Left ventricle myocardium inferior (tissue), 1 donor: ENCODE measurements around the gene ANKMY1. TPM values are rescaled to one million over a fixed set of nuclear protein-coding genes. Genes with fewer than 3 reads are reported as not detected.

Experiments used
- DNase-seq: peaks from one replicate; pipeline ENCODE4 v3.0.0-alpha.2; 2020
- H3K27ac ChIP-seq: fragments of 200-600 bp; replicated peaks from 2 replicates; pipeline ENCODE4 v1.8.0; 2021
- H3K27me3 ChIP-seq: fragments of 200-600 bp; 2 replicates; pipeline ENCODE4 v1.8.0; 2021; ENCODE audit warnings: low read depth
- H3K36me3 ChIP-seq: fragments of 200-600 bp; 2 replicates; pipeline ENCODE4 v1.8.0; 2021
- H3K4me1 ChIP-seq: fragments of 200-600 bp; 2 replicates; pipeline ENCODE4 v1.8.0; 2021
- H3K4me3 ChIP-seq: fragments of 200-600 bp; 2 replicates; pipeline ENCODE4 v1.8.0; 2021; ENCODE audit warnings: mild to moderate bottlenecking, moderate library complexity
- H3K9me3 ChIP-seq: fragments of 200-600 bp; replicated peaks from 2 replicates; pipeline ENCODE4 v1.8.0; 2021
- intact Hi-C: fragments of 100-400 bp; cut with micrococcal nuclease; formaldehyde crosslinking; loops from one replicate; pipeline ENCODE4 v1.11.0; 2022
- long read RNA-seq: library from polyadenylated mRNA; unstranded; transcript quantifications from one replicate; pipeline ENCODE4 v2.0.0, GENCODE V29; 2021
- total RNA-seq: library from RNA; stranded (reverse); fragmentation: NEBNext Ultra II Directional; extraction: Animal tissue kit (Norgen Biotek cat#: 25700); gene quantifications from one replicate; pipeline ENCODE4 v1.2.1, GENCODE V29; 2021
- TF ChIP-seq, protein P1 (sequence below): fragments of 200-600 bp; IDR thresholded peaks from 2 replicates; pipeline ENCODE4 v1.8.0; 2021; ENCODE audit warnings: antibody characterized with exemption, mild to moderate bottlenecking, borderline replicate concordance
- donor health status: DM: no; HTN: yes; CAD: no; lungs with severe emphysema.

The ANKMY1 gene, protein sequence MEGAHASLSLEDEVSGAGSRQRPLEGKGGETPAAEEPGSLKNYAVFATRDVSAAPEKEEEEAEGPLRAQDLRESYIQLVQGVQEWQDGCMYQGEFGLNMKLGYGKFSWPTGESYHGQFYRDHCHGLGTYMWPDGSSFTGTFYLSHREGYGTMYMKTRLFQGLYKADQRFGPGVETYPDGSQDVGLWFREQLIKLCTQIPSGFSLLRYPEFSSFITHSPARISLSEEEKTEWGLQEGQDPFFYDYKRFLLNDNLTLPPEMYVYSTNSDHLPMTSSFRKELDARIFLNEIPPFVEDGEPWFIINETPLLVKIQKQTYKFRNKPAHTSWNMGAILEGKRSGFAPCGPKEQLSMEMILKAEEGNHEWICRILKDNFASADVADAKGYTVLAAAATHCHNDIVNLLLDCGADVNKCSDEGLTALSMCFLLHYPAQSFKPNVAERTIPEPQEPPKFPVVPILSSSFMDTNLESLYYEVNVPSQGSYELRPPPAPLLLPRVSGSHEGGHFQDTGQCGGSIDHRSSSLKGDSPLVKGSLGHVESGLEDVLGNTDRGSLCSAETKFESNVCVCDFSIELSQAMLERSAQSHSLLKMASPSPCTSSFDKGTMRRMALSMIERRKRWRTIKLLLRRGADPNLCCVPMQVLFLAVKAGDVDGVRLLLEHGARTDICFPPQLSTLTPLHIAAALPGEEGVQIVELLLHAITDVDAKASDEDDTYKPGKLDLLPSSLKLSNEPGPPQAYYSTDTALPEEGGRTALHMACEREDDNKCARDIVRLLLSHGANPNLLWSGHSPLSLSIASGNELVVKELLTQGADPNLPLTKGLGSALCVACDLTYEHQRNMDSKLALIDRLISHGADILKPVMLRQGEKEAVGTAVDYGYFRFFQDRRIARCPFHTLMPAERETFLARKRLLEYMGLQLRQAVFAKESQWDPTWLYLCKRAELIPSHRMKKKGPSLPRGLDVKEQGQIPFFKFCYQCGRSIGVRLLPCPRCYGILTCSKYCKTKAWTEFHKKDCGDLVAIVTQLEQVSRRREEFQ
- total RNA-seq, result 4.0 TPM
- long read RNA-seq, partial matches to known transcripts, result 0 of 9 reads
- long read RNA-seq, other reads (novel, unspliced or antisense), result 8 of 9 reads

DNA sequence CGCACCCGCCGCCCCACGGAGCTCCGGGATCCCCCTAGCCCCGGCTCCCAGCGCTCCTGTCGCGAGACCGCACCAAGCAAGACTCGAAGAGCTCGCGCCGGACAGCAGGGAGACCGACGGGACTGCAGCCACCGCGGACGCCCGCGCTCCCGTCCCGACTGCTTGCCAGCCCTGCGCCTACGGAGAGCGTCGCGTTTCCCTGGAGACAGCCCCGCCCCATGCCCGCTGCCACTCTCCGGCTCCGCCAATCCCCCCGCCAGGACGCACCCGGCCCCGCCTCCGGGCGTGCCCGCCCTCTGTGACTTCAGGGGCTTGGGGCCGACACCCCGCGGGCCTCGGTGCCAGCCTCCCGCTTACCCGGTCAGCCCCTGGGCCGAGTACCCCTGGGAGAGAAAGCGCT lies at the start of gene ANKMY1:
Gene ANKMY1, minus strand, starts transcription at position 181 of the 400 bp plus-strand sequence. CDS start 653 bp downstream, outside the sequence.
- H3K27me3 ChIP-seq, result no peaks in the 10 kb centered on the region
- DNase-seq, result peak; percentile 69
- intact Hi-C loops, result no loop called here
- no peaks in the 10 kb centered on the region for H3K9me3 ChIP-seq
- peak within 1 kb of the TSS; percentile 64 for H3K4me3 ChIP-seq
- H3K27ac ChIP-seq, result no peak within 1 kb of the TSS
- TF ChIP-seq, protein P1, sequence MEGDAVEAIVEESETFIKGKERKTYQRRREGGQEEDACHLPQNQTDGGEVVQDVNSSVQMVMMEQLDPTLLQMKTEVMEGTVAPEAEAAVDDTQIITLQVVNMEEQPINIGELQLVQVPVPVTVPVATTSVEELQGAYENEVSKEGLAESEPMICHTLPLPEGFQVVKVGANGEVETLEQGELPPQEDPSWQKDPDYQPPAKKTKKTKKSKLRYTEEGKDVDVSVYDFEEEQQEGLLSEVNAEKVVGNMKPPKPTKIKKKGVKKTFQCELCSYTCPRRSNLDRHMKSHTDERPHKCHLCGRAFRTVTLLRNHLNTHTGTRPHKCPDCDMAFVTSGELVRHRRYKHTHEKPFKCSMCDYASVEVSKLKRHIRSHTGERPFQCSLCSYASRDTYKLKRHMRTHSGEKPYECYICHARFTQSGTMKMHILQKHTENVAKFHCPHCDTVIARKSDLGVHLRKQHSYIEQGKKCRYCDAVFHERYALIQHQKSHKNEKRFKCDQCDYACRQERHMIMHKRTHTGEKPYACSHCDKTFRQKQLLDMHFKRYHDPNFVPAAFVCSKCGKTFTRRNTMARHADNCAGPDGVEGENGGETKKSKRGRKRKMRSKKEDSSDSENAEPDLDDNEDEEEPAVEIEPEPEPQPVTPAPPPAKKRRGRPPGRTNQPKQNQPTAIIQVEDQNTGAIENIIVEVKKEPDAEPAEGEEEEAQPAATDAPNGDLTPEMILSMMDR, result no peak
- H3K4me1 ChIP-seq, result peaks cover 66% of the 10 kb centered on the region
- H3K36me3 ChIP-seq, result peaks cover 17% of the 10 kb centered on the region

GRCh38 chr2:240605867-240606743 lies 48.3 kb upstream of the ANKMY1 start:
- Histone ChIP-seq H3K27ac (no peak overlapping the region), H3K4me1 (peaks cover 15% of the 10 kb centered on the region), H3K27me3 (no peaks in the 10 kb centered on the region), H3K36me3 (no peaks in the 10 kb centered on the region), H3K9me3 (no peaks in the 10 kb centered on the region), H3K4me3 (no peak overlapping the region)
- no peak for DNase-seq
- intact Hi-C loops, result no loop called here
- TF ChIP-seq, protein P1, result no peak

GRCh38 chr2:240604939-240605716 lies 47.3 kb upstream of the ANKMY1 start:
- TF ChIP-seq, protein P1, result no peak
- intact Hi-C loops, result no loop called here
- no peak overlapping the region for H3K27ac ChIP-seq
- DNase-seq, result no peak
- peaks cover 15% of the 10 kb centered on the region for H3K4me1 ChIP-seq
- H3K36me3 ChIP-seq, result peaks cover 4% of the 10 kb centered on the region
- no peaks in the 10 kb centered on the region for H3K27me3 ChIP-seq
- H3K9me3 ChIP-seq, result no peaks in the 10 kb centered on the region
- H3K4me3 ChIP-seq, result no peak overlapping the region

DNA sequence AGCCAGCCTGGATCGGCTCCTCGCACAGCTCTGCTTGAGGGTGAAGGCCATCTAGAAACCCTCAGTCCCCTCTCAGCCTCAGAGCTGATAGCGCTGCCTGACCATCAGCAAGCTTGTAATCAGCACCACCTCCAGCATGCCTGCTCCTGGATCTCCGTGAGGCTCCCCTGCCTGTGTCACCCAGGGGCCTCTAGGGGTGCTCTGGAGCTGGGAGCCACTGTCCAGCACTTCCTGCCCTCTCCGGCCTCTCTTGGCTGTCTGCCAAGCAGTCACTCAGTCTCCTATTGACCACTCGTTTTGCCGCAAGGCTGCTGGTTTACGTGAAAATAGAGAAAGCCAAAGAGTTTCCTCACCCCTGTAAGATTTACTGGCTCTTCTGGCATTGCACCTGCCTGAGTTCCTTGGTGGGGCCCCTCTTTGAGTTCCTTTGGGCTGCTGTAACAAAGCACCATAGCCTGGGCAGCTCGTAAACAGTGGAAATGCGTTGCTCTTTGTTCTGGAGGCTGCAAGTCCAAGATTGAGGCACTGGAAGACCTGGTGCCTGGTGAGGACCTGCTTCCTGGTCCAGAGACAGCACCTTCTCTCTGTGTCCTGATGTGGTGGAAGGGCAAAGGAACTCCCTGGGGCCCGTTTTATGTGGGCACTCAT lies 46.6 kb upstream of the ANKMY1 start:
- H3K4me1 ChIP-seq, result peaks cover 15% of the 10 kb centered on the region
- peaks cover 4% of the 10 kb centered on the region for H3K36me3 ChIP-seq
- no peaks in the 10 kb centered on the region for H3K9me3 ChIP-seq
- H3K4me3 ChIP-seq, result no peak overlapping the region
- DNase-seq, result peak; percentile 74
- H3K27me3 ChIP-seq, result no peaks in the 10 kb centered on the region
- TF ChIP-seq, protein P1, result peak; percentile 77
- no peak overlapping the region for H3K27ac ChIP-seq
- intact Hi-C loops, result no loop called here
